A549 (cell line): ENCODE data around the gene GRIPAP1. TPM values are rescaled to one million over a fixed set of nuclear protein-coding genes. Genes with fewer than 3 reads are reported as not detected.

Experiments
- ATAC-seq, 2 experiments: fragments of 200-7000 bp in 1 of 2; fragments of >200 bp in 1 of 2; cut with Nextera tagmentation in 1 of 2; cut with Tn5 transposase in 1 of 2; 3 replicates each; pipeline versions ENCODE4 v1.8.0 to v1.9.1; 2018 to 2020; ENCODE audit warnings: mild to moderate bottlenecking in 1 of 2, moderate library complexity in 1 of 2
- CTCF ChIA-PET: fragments of 300-600 bp; sonication (Branson Sonifier 250); formaldehyde crosslinking; extraction: SDS; loops from one replicate; lab custom pipeline; 2021; ENCODE audit warnings: antibody characterized with exemption, inconsistent platforms; lab: Yijun Ruan, JAX
- POLR2A ChIA-PET: fragments of 350-600 bp; formaldehyde crosslinking; extraction: SDS; loops from one replicate; lab custom pipeline; 2021; ENCODE audit warnings: antibody characterized with exemption, inconsistent platforms; lab: Yijun Ruan, JAX
- DNase-seq, 2 experiments: peaks; one replicate each; pipeline versions ENCODE4 v3.0.0 to v3.0.0-alpha.2; 2011 to 2016; ENCODE audit warnings: low read depth in 1 of 2, low spot score in 1 of 2
- FAIRE-seq: peaks from 2 replicates; lab custom pipeline; 2011; peaks lifted over from hg19 to GRCh38; lab: Jason Lieb, UNC
- H3K27ac ChIP-seq, 2 experiments: fragments of >200 bp; sonication (Bioruptor Twin); formaldehyde crosslinking; 3 replicates each; pipeline ENCODE4 v1.5.1; 2016 to 2017
- H3K4me1 ChIP-seq: fragments of >200 bp; sonication (Bioruptor Twin); formaldehyde crosslinking; 3 replicates; pipeline ENCODE4 v1.6.1; 2016
- H3K4me2 ChIP-seq: fragments of >200 bp; sonication (Bioruptor Twin); formaldehyde crosslinking; 3 replicates; pipeline ENCODE4 v1.6.1; 2016
- H3K4me3 ChIP-seq: fragments of >200 bp; sonication (Bioruptor Twin); formaldehyde crosslinking; 3 replicates; pipeline ENCODE4 v1.5.1; 2016
- H3K9me3 ChIP-seq: fragments of >200 bp; sonication (Bioruptor Twin); formaldehyde crosslinking; 3 replicates; pipeline ENCODE4 v1.6.1; 2016
- BCL3 ChIP-seq: fragments of >200 bp; sonication (Bioruptor Twin); formaldehyde crosslinking; IDR thresholded peaks from 3 replicates; pipeline ENCODE4 v1.6.1; 2016
- CBX2 ChIP-seq: fragments of 200-600 bp; sonication (generic); IDR thresholded peaks from 2 replicates; pipeline ENCODE4 v1.6.1; 2016; ENCODE audit warnings: low read depth, mild to moderate bottlenecking, borderline replicate concordance
- CEBPB ChIP-seq, 2 experiments: fragments of >200 bp in 1 of 2; sonication (Bioruptor Twin) in 1 of 2; formaldehyde crosslinking in 1 of 2; IDR thresholded peaks; 2 replicates each; pipeline ENCODE4 v1.6.1; 2012 to 2016
- E2F6 ChIP-seq: IDR thresholded peaks from 2 replicates; pipeline ENCODE4 v1.6.1; 2012; ENCODE audit warnings: low read depth, borderline replicate concordance
- EHF ChIP-seq: fragments of 250-450 bp; sonication (Bioruptor Pico); IDR thresholded peaks from 2 replicates; pipeline ENCODE4 v1.5.0; 2020; ENCODE audit warnings: mild to moderate bottlenecking
- FOSL2 ChIP-seq, 2 experiments: fragments of 450-650 bp in 1 of 2; fragments of >200 bp in 1 of 2; sonication (Bioruptor Twin) in 1 of 2; formaldehyde crosslinking; IDR thresholded peaks; 2 replicates each; pipeline versions ENCODE4 v1.5.0 to v1.6.1; 2016 to 2020; ENCODE audit warnings: mild to moderate bottlenecking in 1 of 2, moderate library complexity in 1 of 2
- GATA3 ChIP-seq: IDR thresholded peaks from 2 replicates; pipeline ENCODE4 v1.6.1; 2012; ENCODE audit warnings: borderline replicate concordance
- HOXA7 ChIP-seq: fragments of 250-450 bp; sonication (Bioruptor Pico); IDR thresholded peaks from 2 replicates; pipeline ENCODE4 v1.5.0; 2020; ENCODE audit warnings: mild to moderate bottlenecking, moderate library complexity
- HOXB13 ChIP-seq: fragments of 250-450 bp; sonication (Bioruptor Pico); IDR thresholded peaks from 2 replicates; pipeline ENCODE4 v1.5.0; 2020; ENCODE audit warnings: low read depth, mild to moderate bottlenecking, moderate library complexity
- JUN ChIP-seq, 2 experiments: fragments of >200 bp; sonication (Bioruptor Twin); formaldehyde crosslinking; IDR thresholded peaks; 2 replicates in 1 of 2; 3 replicates in 1 of 2; pipeline ENCODE4 v1.6.1; 2016 to 2017
- KDM5A ChIP-seq: fragments of 200-600 bp; sonication (generic); IDR thresholded peaks from 2 replicates; pipeline ENCODE4 v1.6.1; 2016; ENCODE audit warnings: antibody characterized with exemption, mild to moderate bottlenecking
- NPAS2 ChIP-seq: fragments of 250-450 bp; sonication (Bioruptor Pico); IDR thresholded peaks from 2 replicates; pipeline ENCODE4 v1.8.0; 2022; ENCODE audit warnings: mild to moderate bottlenecking, moderate library complexity, borderline replicate concordance
- PHF8 ChIP-seq: fragments of 200-600 bp; sonication (generic); IDR thresholded peaks from 2 replicates; pipeline ENCODE4 v1.6.1; 2016; ENCODE audit warnings: low read depth, mild to moderate bottlenecking, antibody characterized with exemption, moderate library complexity, borderline replicate concordance
- RAD21 ChIP-seq, 2 experiments: fragments of >200 bp in 1 of 2; sonication (Bioruptor Twin) in 1 of 2; formaldehyde crosslinking in 1 of 2; IDR thresholded peaks in 1 of 2; conservative IDR thresholded peaks in 1 of 2; 2 replicates in 1 of 2; 3 replicates in 1 of 2; pipeline ENCODE4 v1.6.1; 2012 to 2018; ENCODE audit warnings: inconsistent platforms in 1 of 2
- RFX5 ChIP-seq: fragments of 450-650 bp; IDR thresholded peaks from 2 replicates; pipeline ENCODE4 v1.7.1; 2014; ENCODE audit warnings: antibody characterized with exemption, mild to moderate bottlenecking, moderate library complexity
- SMC3 ChIP-seq: fragments of >200 bp; sonication (Bioruptor Twin); formaldehyde crosslinking; IDR thresholded peaks from 3 replicates; pipeline ENCODE4 v1.6.1; 2018; ENCODE audit warnings: inconsistent platforms
- ZSCAN20 ChIP-seq: fragments of 250-450 bp; sonication (Bioruptor Pico); IDR thresholded peaks from 2 replicates; pipeline ENCODE4 v1.8.0; 2022; ENCODE audit warnings: mild to moderate bottlenecking, moderate library complexity
- WGBS: methylation state at CpG from one replicate; pipeline ENCODE4 v1.1.6; 2017; ENCODE audit errors: missing lambda C conversion rate; 5-methylcytosine and 5-hydroxymethylcytosine counted together
- polyA plus RNA-seq, 4 experiments: library from polyadenylated mRNA; depleted of rRNA in 3 of 4; stranded (reverse); fragments of >200 nt; fragmentation: RNase III in 1 of 4; extraction: RNeasy Plus Mini Kit Qiagen cat#74134 plus additional on column Dnase treatment in 1 of 4; gene quantifications; 2 replicates in 3 of 4; 3 replicates in 1 of 4; pipeline ENCODE4 v1.2.3, GENCODE V29; 2011 to 2017
- TF ChIP-seq, protein P1 (sequence below): fragments of 450-650 bp; IDR thresholded peaks from 2 replicates; pipeline ENCODE4 v1.6.1; 2014; ENCODE audit warnings: antibody characterized with exemption
- TF ChIP-seq, protein P2 (sequence below): fragments of >200 bp; sonication (Bioruptor Twin); formaldehyde crosslinking; IDR thresholded peaks from 3 replicates; pipeline ENCODE4 v1.5.1; 2016
- TF ChIP-seq, protein P3 (sequence below): fragments of 250-450 bp; sonication (Bioruptor Pico); IDR thresholded peaks from 2 replicates; pipeline ENCODE4 v1.5.0; 2021; ENCODE audit warnings: mild to moderate bottlenecking, moderate library complexity, borderline replicate concordance

GRIPAP1 gene
- polyA plus RNA-seq, 2 of the 4 experiments (the other 2 are of a cell fraction) = 33.7 to 34.3 TPM

- H3K4me1 ChIP-seq = no peaks in the 10 kb centered on the region
- ChIA-PET CTCF (interaction anchor here (0.6 to 1.7 kb wide), 21 partner anchors 9 to 356 kb away, joined by 3 to 20 read pairs (median 3); partner anchors contain the start of genes KCND1 and PIM2), POLR2A (interaction anchor here (1.0 kb wide), 1 partner anchor 12 kb away, joined by 4 read pairs; the partner anchor contains the start of gene OTUD5)
- H3K27ac ChIP-seq = no peak overlapping the region
- H3K9me3 ChIP-seq = no peaks in the 10 kb centered on the region
- H3K4me2 ChIP-seq = no peak overlapping the region
- H3K4me3 ChIP-seq = no peak overlapping the region
- TF ChIP-seq, protein P1, sequence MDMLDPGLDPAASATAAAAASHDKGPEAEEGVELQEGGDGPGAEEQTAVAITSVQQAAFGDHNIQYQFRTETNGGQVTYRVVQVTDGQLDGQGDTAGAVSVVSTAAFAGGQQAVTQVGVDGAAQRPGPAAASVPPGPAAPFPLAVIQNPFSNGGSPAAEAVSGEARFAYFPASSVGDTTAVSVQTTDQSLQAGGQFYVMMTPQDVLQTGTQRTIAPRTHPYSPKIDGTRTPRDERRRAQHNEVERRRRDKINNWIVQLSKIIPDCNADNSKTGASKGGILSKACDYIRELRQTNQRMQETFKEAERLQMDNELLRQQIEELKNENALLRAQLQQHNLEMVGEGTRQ = no peak
- TF ChIP-seq, protein P2, sequence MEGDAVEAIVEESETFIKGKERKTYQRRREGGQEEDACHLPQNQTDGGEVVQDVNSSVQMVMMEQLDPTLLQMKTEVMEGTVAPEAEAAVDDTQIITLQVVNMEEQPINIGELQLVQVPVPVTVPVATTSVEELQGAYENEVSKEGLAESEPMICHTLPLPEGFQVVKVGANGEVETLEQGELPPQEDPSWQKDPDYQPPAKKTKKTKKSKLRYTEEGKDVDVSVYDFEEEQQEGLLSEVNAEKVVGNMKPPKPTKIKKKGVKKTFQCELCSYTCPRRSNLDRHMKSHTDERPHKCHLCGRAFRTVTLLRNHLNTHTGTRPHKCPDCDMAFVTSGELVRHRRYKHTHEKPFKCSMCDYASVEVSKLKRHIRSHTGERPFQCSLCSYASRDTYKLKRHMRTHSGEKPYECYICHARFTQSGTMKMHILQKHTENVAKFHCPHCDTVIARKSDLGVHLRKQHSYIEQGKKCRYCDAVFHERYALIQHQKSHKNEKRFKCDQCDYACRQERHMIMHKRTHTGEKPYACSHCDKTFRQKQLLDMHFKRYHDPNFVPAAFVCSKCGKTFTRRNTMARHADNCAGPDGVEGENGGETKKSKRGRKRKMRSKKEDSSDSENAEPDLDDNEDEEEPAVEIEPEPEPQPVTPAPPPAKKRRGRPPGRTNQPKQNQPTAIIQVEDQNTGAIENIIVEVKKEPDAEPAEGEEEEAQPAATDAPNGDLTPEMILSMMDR = peak; percentile 78
- no peak for TF ChIP-seq EHF (CRISPR knock-in tag)
- no peak for TF ChIP-seq FOSL2 (IDR thresholded peaks at IDR 0.05)
- TF ChIP-seq FOSL2 (CRISPR knock-in tag; IDR thresholded peaks at IDR 0.05) = no peak
- TF ChIP-seq ZSCAN20 (CRISPR knock-in tag) = no peak
- TF ChIP-seq E2F6 = no peak
- peak; percentile 58 for TF ChIP-seq SMC3
- no peak for TF ChIP-seq PHF8
- TF ChIP-seq RFX5 = 0 out of 2 replicates have a peak, but pooled peaks have one; percentile 36
- TF ChIP-seq KDM5A = no peak
- peak; percentile 64 to 71 for TF ChIP-seq RAD21 (conservative IDR thresholded peaks at IDR 0.05 in 1 of 2, IDR thresholded peaks at IDR 0.05 in 1 of 2)
- TF ChIP-seq, protein P3, sequence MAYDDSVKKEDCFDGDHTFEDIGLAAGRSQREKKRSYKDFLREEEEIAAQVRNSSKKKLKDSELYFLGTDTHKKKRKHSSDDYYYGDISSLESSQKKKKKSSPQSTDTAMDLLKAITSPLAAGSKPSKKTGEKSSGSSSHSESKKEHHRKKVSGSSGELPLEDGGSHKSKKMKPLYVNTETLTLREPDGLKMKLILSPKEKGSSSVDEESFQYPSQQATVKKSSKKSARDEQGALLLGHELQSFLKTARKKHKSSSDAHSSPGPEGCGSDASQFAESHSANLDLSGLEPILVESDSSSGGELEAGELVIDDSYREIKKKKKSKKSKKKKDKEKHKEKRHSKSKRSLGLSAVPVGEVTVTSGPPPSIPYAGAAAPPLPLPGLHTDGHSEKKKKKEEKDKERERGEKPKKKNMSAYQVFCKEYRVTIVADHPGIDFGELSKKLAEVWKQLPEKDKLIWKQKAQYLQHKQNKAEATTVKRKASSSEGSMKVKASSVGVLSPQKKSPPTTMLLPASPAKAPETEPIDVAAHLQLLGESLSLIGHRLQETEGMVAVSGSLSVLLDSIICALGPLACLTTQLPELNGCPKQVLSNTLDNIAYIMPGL (CRISPR knock-in tag) = no peak
- TF ChIP-seq HOXA7 (CRISPR knock-in tag) = no peak
- no peak for TF ChIP-seq JUN (IDR thresholded peaks at IDR 0.05)
- TF ChIP-seq HOXB13 (CRISPR knock-in tag) = no peak
- TF ChIP-seq GATA3 = no peak
- TF ChIP-seq BCL3 = no peak
- WGBS = 56% methylated on average over 8 of the region's 8 CpGs
- DNase-seq = peak; percentile 61 to 62
- ATAC-seq = peak; percentile 92 to 96
- FAIRE-seq = peak; percentile 82
These were observed 56.3 kb downstream of the GRIPAP1 start for GRCh38 chrX:48945517-48946348.

- Histone ChIP-seq H3K27ac (no peak overlapping the region), H3K4me1 (no peaks in the 10 kb centered on the region), H3K4me3 (no peak overlapping the region), H3K4me2 (no peak overlapping the region)
- FAIRE-seq (no peak), DNase-seq (no peak)
- POLR2A ChIA-PET = no interaction called here
- CTCF ChIA-PET = interaction anchor here (1.2 to 1.8 kb wide), 2 partner anchors 295 to 326 kb away, joined by 3 to 7 read pairs; no protein-coding TSS in a partner anchor
- no peak for TF ChIP-seq CBX2
- no peak for TF ChIP-seq SMC3
- no peak for TF ChIP-seq CEBPB (IDR thresholded peaks at IDR 0.05)
- TF ChIP-seq EHF (CRISPR knock-in tag) = no peak
- no peak for TF ChIP-seq NPAS2 (CRISPR knock-in tag)
- TF ChIP-seq, all 56 proteins: peak for 0
- 85% methylated on average over 2 of the region's 2 CpGs for WGBS
- no peaks in the 10 kb centered on the region for H3K9me3 ChIP-seq
- ATAC-seq = no peak
These were observed 59.2 kb downstream of the GRIPAP1 start for GRCh38 chrX:48942895-48943294.
